AG04450 (cell line): ENCODE data around the gene KCTD1. TPM values are rescaled to one million over a fixed set of nuclear protein-coding genes. Genes with fewer than 3 reads are reported as not detected.
A peak's percentile ranks its signal among the peaks of the same experiment; 100 is the strongest.

ENCODE experiments used
- CTCF ChIA-PET: fragments of 300-600, 350-600 bp; formaldehyde crosslinking; extraction: SDS; loops from one replicate; lab custom pipeline; 2022; ENCODE audit warnings: antibody characterized with exemption, inconsistent platforms; lab: Charles Lee
- POLR2A ChIA-PET: fragments of 350-600 bp; formaldehyde crosslinking; extraction: SDS; loops from one replicate; lab custom pipeline; 2021; ENCODE audit warnings: antibody characterized with exemption, inconsistent platforms; lab: Yijun Ruan, JAX
- DNase-seq: peaks from one replicate; pipeline ENCODE4 v3.0.0-alpha.2; 2011; ENCODE audit warnings: low read depth, low spot score
- H3K27ac ChIP-seq: one replicate; pipeline ENCODE4 v1.5.1; 2012; ENCODE audit warnings: low read depth, low read length, control low read depth
- H3K27me3 ChIP-seq: one replicate; pipeline ENCODE4 v1.6.0; 2012; ENCODE audit warnings: low read length; ENCODE audit not compliant: control insufficient read depth, insufficient read depth
- H3K4me3 ChIP-seq: 2 replicates; pipeline ENCODE4 v1.5.1; 2011; ENCODE audit warnings: mild to moderate bottlenecking, low read depth, low read length, control low read depth
- H3K9me3 ChIP-seq: 2 replicates; pipeline ENCODE4 v1.5.1; 2012; ENCODE audit warnings: low read length; ENCODE audit not compliant: control insufficient read depth, insufficient read depth
- polyA plus RNA-seq: library from polyadenylated mRNA; depleted of rRNA; stranded (reverse); fragments of >200 nt; gene quantifications from 2 replicates; pipeline ENCODE4 v1.2.3, GENCODE V29; 2011
- TF ChIP-seq, protein P1 (sequence below): IDR thresholded peaks from 2 replicates; pipeline ENCODE4 v1.5.1; 2011; ENCODE audit warnings: low read depth, low read length, control low read depth, inconsistent platforms

The KCTD1 gene
- polyA plus RNA-seq, 1 experiment: 5.0 TPM

DNA sequence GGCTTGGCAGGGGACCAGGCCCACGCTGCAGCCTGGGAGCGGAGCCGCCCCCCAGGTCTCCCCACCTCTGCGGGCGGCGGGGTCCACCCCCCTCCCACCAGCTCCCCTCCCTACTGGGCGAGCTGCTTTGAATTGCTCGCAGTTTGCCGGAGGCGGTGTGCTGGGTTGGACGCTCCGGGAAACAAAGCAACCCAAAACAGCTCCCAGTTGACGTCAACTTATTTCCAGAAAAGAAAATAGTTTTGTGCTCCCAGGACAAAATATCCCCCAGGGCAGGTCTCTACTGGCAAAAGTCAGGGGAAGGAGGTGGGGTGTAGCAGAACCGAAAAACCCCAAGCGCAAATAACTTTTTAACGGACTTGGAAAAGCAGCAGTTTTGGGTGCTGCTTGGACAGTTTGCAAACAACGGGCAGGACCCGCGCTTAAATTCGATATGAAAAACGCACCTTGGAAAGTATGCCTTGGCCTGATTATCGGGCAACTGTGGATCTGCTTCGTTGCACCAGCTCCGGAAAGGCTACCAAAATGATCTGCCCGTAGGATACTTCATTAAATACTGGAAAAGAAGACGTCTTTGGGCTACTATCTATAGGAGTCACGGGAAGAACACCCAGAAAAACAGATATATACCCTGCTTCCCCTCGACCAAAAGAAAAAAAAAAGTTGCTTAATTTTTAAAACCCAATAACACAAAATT, 2.8 kb upstream of the KCTD1 start:
- ChIA-PET CTCF (interaction anchor here (1.7 kb wide), 1 partner anchor 167 kb away, joined by 3 read pairs; no protein-coding TSS in a partner anchor), POLR2A (no interaction called here)
- Histone ChIP-seq H3K27me3 (peaks cover 43% of the 10 kb centered on the region), H3K9me3 (peaks cover 8% of the 10 kb centered on the region; the same call in 1 of the 2 replicates), H3K4me3 (no peak overlapping the region), H3K27ac (no peak overlapping the region)
- DNase-seq: no peak
- TF ChIP-seq, protein P1, sequence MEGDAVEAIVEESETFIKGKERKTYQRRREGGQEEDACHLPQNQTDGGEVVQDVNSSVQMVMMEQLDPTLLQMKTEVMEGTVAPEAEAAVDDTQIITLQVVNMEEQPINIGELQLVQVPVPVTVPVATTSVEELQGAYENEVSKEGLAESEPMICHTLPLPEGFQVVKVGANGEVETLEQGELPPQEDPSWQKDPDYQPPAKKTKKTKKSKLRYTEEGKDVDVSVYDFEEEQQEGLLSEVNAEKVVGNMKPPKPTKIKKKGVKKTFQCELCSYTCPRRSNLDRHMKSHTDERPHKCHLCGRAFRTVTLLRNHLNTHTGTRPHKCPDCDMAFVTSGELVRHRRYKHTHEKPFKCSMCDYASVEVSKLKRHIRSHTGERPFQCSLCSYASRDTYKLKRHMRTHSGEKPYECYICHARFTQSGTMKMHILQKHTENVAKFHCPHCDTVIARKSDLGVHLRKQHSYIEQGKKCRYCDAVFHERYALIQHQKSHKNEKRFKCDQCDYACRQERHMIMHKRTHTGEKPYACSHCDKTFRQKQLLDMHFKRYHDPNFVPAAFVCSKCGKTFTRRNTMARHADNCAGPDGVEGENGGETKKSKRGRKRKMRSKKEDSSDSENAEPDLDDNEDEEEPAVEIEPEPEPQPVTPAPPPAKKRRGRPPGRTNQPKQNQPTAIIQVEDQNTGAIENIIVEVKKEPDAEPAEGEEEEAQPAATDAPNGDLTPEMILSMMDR: no peak

DNA sequence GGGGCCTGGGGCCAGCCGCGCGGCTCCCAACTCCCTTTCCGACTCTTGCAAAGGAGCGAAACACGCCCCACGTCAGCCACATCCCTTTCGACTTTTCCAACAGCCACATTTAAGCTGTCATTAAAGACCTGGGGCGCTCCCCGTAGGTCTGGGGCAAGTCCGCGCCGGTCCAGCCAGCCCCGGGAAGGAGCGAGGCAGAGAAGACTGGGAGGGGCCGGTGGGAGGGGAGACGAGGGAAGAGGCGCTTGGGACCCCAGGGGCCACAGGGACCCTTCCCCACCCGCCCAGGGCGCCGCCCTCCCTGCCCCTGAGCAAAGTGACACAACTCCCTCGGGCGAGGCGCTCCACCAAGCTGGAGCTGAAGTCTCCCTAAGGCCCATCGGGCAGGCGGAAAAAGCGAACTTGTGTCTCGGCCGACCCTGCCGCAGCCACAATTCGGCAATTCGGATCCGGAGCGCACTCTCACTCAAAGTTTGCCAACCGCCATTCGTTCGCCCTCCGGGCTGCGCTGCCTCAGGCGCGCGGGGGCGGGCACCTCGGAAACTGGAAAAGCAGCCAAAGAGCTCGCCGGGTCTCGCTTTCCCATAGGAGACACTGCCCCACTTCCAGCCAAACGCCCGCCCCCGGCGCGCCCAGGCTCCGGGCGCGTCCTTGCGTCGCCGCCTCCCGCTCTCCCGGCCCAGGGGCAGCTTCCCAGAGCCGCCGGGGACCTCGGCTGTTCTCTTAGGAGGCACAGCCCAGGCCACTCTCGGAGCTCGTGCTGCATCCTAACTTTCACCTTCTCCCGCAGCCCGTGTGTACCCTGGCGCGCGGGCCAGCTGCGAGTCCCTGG, 1.1 kb upstream of the KCTD1 start:
- Histone ChIP-seq H3K27me3 (peaks cover 43% of the 10 kb centered on the region), H3K4me3 (peak overlapping the region; percentile 77), H3K9me3 (peaks cover 8% of the 10 kb centered on the region; the same call in 1 of the 2 replicates), H3K27ac (no peak overlapping the region)
- TF ChIP-seq, protein P1: no peak
- CTCF ChIA-PET: interaction anchor here (0.6 to 5.0 kb wide), 3 partner anchors 144 to 176 kb away, joined by 3 to 40 read pairs (median 4); no protein-coding TSS in a partner anchor
- POLR2A ChIA-PET: interaction anchor here (0.6 kb wide), 1 partner anchor 15 kb away, joined by 9 read pairs; no protein-coding TSS in a partner anchor
- DNase-seq: no peak

DNA sequence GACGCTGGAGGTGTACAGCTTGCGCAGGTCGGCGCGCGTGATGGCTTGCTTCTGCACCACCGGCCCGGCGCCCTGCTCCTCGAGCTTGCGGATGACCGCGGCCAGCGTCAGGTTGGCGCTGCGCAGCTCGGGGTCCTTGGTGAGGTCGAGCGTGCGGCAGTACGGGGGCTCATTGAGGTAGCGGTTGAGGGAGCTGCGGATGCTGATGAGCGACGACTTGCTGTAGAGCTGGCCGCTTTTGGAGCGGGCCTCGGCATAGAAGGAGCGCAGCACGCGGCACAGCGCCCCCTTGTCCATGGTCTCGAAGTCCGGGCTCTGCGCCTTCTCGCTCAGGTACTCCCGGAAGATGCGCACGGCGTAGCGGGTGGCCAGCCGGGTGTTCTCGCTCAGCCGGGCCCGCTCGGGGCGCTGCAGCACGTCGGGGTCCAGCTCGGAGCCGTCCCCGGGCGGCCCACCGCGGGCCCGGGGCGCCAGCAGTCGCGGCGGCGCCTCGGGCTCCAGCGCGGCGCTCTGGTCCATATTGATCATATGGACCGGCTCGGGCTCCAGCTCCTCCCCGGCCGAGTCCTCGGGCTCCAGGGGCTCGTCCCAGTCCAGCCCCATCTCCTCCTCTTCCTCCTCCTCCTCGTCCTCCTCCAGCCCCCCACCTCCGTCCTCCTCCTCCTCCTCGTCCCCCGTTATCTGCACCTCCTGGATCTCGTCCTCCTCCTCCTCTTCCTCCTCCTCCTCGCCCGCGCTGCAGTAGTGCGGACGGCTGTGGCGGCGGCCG, 523 bp downstream of the KCTD1 start:
- H3K4me3 ChIP-seq: peak overlapping the region; percentile 77
- CTCF ChIA-PET: interaction anchor here (0.7 to 5.0 kb wide), 15 partner anchors 9 to 164 kb away, joined by 3 to 40 read pairs (median 5); no protein-coding TSS in a partner anchor
- POLR2A ChIA-PET: no interaction called here
- DNase-seq: peak; percentile 49
- H3K27ac ChIP-seq: no peak overlapping the region
- TF ChIP-seq, protein P1: peak; percentile 63
- H3K9me3 ChIP-seq: peaks cover 8% of the 10 kb centered on the region; the same call in 1 of the 2 replicates
- peaks cover 30% of the 10 kb centered on the region for H3K27me3 ChIP-seq

DNA sequence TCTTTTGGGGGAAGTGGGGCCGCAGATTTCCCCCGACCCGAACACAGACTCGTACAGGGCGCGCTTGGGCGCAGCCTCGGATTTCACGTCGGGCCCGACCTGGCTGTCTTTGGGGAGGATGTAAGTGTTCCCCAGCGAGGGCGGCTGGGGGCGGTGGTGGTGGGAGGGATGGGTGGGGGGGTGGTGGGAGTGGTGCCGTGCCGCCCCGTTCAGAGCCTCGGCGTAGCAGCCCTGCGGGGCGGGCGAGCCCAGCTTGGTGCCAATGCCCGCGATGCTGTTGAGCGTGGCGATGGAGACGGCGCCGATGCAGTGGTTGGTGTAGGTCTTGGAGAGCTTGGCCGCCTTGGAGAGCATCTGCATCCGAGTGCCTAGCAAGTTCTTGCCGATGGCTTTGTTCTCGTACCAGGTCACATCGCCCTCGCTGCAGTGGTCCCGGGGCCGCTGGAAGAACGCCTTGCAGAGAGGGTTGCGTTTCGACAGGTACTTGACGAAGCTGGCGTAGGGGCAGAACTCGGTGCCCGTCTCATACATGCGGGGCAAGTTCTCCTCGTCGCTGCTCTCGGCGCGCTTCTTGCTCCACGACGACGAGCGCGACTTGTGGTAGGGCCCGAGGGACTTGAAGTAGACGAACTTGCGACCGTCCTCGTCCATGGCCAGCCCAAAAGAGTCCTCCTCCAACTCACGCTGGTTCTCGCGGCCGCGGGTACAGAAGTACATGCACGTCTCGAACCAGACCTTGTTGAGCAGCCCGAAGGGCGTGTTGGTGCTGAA, 1.3 kb downstream of the KCTD1 start:
- peaks cover 23% of the 10 kb centered on the region for H3K27me3 ChIP-seq
- POLR2A ChIA-PET: no interaction called here
- peak overlapping the region; percentile 77 for H3K4me3 ChIP-seq
- TF ChIP-seq, protein P1: no peak
- CTCF ChIA-PET: interaction anchor here (0.7 to 5.0 kb wide), 8 partner anchors 9 to 163 kb away, joined by 3 to 40 read pairs (median 4); no protein-coding TSS in a partner anchor
- H3K9me3 ChIP-seq: peaks cover 8% of the 10 kb centered on the region; the same call in 1 of the 2 replicates
- H3K27ac ChIP-seq: no peak overlapping the region
- DNase-seq: no peak
